KBM-7 (cell line): Measurements from ENCODE around the gene MIA3.
"Not testable (repeated sequence)": the region's sequence is repeated elsewhere in the genome, so short reads cannot be mapped to it uniquely, and the experiment has no call there.

Experiments
- DNase-seq: peaks from one replicate; pipeline ENCODE4 v3.0.0-alpha.2; 2015
- in situ Hi-C: fragments of 300-500 bp; cut with MboI; formaldehyde crosslinking; loops from 2 replicates; pipeline ENCODE4 v1.14.3; 2020; ENCODE audit warnings: low sequenced_read_pairs, low pct_unique_long_range_greater_than_20kb, mixed read lengths

Gene MIA3

DNA sequence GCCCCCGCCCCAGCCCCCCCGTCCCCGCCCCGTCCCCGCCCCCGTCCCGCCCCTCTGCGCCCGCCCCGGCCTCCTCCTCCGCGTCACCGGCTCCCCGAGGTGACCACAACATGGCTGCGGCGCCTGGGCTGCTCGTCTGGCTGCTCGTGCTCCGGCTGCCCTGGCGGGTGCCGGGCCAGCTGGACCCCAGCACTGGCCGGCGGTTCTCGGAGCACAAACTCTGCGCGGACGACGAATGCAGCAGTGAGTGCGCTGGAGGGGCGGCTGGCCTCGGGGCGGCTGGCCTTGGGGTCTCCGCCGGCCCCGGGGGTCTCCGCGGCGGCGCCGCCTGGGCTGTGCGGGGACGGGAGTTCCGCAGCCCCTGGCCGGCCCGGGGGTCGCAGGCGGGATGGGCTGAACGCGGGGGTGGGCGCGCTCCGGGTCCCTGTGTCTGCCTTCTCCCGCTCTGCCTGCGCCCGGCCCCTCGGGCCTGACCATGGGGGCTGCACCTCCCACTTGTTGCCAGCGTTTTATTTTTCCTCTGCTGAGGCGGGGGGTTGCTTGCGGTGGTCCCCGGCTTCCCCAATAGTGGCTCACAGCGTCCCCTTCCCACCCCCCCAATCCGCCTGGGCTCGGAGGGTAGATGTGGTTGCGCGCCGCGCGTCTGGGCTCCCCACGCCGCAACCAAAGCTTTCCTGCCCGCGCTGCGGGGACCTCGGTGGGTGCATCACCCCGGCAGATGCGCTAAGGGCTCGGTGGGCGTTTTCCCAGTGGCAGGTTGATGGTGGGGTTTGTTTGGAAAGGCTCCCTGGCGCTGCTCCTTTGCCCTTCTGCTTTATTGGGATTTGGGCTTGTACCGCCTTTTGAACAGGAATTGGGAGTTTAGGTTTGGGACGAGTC is at the start of gene MIA3:
TSS of gene MIA3 (plus strand) at position 97 of the 879 bp plus-strand sequence. CDS start at position 111, 14 bp downstream.
- in situ Hi-C loops, result no loop called here
- DNase-seq, result peak; percentile 17

DNA sequence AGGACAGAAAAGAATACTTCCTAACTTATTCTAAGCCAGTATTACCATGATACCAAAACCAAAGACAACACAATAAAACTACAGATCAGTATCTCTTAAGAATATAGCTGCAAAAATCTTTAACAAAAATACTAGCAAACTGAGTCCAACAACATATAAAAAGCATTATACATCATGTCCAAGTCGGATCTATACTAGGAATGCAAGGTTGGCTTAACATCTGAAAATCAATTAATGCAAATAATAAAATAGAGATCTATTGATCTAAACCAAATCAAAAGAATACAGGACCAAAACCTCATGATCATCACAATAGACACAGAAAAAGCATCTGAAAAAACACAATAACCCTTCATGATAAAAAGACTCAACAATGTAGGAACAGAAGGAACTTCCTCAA is 47.1 kb upstream of the MIA3 start:
- no peak for DNase-seq
- in situ Hi-C loops, result no loop called here

DNA sequence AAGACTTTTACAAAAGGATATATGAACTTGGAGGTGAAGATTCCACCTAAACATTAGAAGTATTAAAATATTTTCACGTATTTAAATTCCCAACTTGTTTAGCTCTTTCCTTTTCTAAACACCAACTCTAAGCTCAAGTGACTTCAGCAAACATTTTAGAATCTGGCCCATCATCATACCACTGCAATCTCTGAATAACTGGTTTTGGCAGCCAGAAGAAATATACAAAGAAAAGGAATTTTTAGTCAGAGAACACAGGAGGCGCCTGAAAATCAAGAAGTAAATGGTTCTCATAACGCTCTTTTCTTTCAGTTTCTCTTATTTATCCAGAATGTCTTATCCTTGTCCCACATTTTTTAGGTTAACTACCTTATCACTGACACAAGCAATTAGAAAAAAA is 38.6 kb upstream of the MIA3 start:
- no peak for DNase-seq
- in situ Hi-C loops, result no loop called here

DNA sequence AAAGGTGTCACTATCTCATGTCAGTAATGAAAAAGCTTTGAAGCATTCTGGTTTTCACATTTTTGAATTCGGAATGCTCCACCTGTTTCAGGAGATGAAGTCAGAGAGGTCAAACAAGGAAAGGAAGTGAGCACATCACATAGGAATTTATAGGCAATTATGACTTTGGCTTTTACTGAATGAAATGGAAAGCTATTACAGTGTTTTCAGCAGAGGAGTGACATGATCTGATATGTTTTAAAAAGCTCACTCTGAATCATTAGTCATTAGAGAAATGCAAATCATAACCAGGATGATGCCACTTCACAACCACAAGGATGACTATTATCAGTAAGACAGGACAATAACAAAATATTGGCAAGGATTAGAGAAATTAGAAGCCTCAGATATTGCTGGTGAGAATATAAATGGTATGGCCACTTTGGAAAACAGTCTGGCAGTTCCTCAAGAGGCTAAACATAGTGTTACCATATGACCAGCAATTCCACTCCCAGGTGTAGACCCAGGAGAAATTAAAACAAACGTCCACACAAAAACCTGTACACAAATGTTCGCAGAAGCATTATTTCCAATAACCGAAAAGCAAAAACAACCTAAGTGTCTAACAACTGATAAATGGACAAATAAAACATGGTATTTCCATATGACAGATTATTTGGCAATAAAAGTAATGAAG is 35.7 kb upstream of the MIA3 start:
- in situ Hi-C loops, result no loop called here
- DNase-seq, result no peak

DNA sequence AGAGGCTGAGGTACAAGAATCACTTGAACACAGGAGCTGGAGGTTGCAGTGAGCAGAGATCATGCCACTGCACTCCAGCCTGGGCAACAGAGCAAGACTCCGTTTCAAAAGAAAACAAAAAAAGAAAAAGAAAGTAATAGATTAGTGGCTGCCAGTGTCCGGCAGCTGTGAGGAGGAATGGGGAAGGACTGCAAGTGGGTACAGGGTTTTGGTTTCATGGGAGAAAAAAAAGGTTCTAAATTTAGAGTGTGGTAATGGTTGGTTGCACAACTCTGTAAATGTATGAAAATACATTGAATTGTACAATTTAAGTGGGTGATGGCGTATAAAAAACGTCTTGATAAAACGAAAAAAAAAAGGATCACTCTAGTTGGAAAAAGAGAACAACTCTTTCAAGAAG is 34.8 kb upstream of the MIA3 start:
- peak; percentile 26 for DNase-seq
- in situ Hi-C loops, result no loop called here

DNA sequence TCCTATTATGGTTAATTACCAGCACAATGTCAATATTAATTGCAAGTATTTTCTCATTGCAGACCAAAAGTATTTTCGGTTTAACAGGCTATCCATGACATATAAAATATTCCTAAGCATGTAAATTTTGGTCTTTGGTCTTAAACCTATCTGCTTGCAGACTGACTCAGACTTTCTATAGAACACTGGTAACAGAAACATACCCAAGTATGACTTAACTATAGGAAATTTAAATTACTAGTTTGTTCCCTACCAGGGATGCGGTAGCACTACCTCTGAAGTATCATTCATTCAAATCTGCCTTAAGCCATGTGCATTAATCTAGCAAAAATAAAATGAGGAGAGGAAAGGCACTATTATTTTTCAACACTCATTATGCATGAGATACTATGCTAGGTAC is 31.1 kb upstream of the MIA3 start:
- in situ Hi-C loops, result no loop called here
- DNase-seq, result no peak

DNA sequence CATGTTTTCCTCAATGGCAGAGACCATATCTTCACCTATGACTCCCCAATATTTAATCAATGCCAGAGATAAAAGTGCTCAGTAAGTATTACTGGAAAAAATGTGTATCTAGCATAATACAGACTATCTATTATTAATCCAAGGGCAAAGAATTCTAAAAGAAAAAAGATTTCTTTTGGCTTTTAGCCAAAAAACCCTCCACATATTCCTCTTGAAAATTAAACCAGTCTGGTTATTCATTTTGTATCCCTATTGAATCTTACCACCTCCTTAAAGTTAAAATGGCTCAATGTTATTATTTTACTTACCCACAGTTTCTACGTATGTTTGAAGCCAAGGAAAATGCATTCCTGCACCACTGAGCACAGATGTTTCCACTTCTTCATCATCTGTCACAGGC is 29.8 kb upstream of the MIA3 start:
- in situ Hi-C loops, result no loop called here
- DNase-seq, result no peak

GRCh38 chr1:222589462-222590302 is 28.2 kb upstream of the MIA3 start, which contains the start of gene TAF1A:
Gene TAF1A (minus strand): TSS chr1:222589933.
- peak; percentile 80 for DNase-seq
- in situ Hi-C loops, result no loop called here

DNA sequence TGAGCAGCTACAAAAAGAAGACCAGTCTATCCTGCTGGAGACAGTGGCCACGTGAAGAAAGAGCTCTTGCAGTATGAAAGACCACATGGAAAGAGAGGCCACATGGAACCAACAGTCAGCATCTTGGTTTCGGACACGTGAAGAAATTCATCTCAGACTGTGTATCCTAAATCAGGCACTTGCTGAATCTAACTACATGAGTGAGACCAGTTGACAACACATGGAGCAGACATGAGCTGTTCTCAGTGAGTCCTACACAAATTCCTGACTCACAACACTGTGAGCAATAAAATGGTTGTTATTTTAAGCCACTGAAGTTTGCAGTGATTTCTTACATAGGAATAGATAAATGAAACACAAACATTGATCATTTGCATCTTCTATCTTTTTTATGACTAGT is 25.7 kb upstream of the MIA3 start:
- in situ Hi-C loops, result no loop called here

DNA sequence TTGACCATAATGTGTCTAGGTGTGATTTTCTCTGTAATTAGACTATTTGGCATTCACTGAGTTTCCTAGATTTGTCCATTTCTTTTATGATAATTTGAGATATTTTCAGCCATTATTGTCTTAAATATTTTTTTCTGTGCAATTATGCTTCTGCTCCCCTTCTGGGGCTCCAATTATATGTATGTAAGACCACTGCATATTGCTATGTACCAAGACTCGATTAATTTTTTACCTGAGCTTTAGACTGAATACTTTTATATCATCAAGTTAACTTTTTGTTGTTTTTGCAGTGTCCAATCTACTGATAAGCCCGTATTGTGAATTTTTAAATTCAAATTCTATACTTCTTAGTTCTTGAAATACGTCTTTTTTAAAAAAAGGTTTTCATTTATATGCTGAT is 23.1 kb upstream of the MIA3 start:
- in situ Hi-C loops, result no loop called here
- DNase-seq, result no peak

More for the DNA sequence above, 25.7 kb upstream of the MIA3 start:
- no peak for DNase-seq

- no peak for DNase-seq
- in situ Hi-C loops, result no loop called here
Measured at GRCh38 chr1:222596696-222597095, 21.2 kb upstream of the MIA3 start.

GRCh38 chr1:222600281-222600680 is 17.6 kb upstream of the MIA3 start:
- in situ Hi-C loops, result no loop called here

GRCh38 chr1:222601257-222601656 is 16.6 kb upstream of the MIA3 start:
- in situ Hi-C loops, result no loop called here
- no peak for DNase-seq

More at GRCh38 chr1:222600281-222600680, 17.6 kb upstream of the MIA3 start:
- DNase-seq, result no peak

- in situ Hi-C loops, result no loop called here
- no peak for DNase-seq
Measured at GRCh38 chr1:222606757-222607156, 11.1 kb upstream of the MIA3 start.

DNA sequence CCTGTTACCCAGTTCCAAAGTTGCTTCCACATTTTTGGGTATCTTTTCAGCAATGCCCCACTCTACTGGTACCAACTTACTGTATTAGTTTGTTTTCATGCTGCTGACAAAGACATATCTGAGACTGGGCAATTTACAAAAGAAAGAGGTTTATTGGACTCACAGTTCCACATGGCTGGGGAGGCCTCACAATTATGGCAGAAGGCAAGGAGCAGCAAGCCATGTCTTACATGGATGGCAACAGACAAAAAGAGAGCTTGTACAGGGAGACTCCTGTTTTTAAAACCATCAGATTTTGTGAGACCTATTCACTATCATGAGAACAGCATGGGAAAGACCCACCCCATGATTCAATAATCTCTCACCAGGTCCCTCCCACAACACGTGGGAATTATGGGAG is 8.8 kb upstream of the MIA3 start:
- in situ Hi-C loops, DNase-seq: not testable (repeated sequence)

DNA sequence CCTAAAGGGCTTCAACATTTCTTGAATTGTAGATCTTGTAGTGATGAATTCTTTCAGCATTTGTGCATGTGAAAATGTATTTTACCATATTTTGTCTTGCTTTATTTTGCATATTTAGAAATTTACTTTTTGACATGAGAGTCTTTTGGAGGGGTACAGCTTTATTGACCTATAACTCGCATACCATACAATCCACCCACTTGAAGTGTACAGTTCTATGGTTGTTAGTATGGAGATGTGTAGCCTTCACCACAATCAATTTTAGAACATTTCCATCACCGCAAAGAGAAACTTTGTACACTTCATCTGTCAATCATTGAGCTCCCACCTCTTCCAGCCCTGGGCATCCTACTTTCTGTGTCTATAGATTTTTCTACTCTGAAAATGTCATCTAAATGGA is 7.2 kb upstream of the MIA3 start:
- in situ Hi-C loops, result no loop called here
- no peak for DNase-seq

DNA sequence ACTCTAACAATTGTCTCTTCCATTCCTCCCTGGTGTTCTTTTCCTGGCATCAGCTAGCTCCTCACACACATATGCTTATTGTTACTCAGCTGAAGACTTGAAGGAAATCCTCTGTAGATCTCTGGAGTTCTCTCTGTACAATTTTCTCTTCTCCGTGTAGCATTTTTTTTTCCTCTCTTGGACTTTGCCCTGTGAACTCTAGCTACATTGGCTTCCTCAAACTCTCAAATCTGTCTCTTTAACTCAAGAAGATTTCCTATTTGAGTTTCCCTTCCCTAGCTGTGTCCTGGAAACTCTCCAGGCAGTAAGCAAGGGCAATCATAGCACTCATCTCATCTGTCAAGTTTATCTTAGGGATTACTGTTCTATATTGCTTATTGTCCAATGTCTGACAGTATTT is 4.3 kb upstream of the MIA3 start:
- no peak for DNase-seq
- in situ Hi-C loops, result no loop called here

DNA sequence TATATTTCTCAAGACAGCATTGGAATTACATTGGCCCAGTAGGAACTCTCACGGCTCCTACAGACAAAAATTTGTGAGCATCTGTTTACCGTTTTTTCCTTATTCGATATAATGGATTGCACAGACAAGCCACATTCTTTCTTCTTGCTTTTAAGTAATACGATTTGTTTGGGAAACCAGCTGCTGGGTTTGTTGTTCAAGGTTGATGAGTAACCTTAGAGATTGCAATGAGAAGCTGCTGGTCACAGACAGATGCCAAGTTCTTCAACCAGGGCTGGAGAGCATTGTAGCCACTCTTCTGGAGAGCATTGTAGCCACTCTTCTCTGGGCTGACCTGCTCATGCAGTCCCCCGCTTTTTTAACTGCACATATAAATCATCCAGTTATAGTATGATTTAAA is 1.4 kb upstream of the MIA3 start:
- in situ Hi-C loops, result no loop called here
- DNase-seq, result no peak

- peak; percentile 89 for DNase-seq
- in situ Hi-C loops, result no loop called here
Measured at GRCh38 chr1:222617367-222617951, 438 bp upstream of the MIA3 start.
